ENCODE results near the gene CTAGE1.

DNA sequence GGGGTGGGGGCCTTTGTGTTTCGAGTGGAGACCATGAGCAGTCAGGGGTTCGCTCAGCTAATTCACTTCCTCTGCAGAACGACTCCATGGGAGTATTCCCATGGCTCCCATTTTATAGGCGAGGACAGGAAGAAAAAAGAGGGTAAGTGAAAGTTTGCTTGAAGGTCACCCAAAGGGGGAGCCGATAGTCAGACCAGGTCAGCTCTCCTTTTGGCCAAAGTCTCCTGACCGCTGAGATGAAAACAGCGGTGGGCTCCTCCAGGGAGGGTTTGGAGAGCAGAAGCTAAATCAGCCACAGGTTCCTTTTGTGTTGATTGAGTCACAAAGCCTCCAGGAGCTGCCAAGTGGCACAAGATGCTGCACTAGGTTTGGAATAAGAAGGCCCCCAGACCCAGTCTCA lies 34.1 kb upstream of the CTAGE1 start:
- TF ChIP-seq TAF1 (IDR thresholded peaks at IDR 0.05; ENCODE audit: low read depth) (no peak), ZBTB7A (IDR thresholded peaks at IDR 0.05; ENCODE audit: low read depth) (no peak), TCF12 (IDR thresholded peaks at IDR 0.05; ENCODE audit: low read depth) (no peak)

All from Ishikawa (cell line).